Sigmoid colon (tissue), 7 donors: ENCODE measurements around the gene CAMK2N2. TPM values are rescaled to one million over a fixed set of nuclear protein-coding genes. Genes with fewer than 3 reads are reported as not detected.
A peak's percentile ranks its signal among the peaks of the same experiment; 100 is the strongest.

Experiments
- DNase-seq: peaks from one replicate; pipeline ENCODE4 v3.0.0-alpha.2; 2019
- H3K27ac ChIP-seq, 4 donors: fragments of 200-600 bp; sonication (generic); one replicate each; pipeline ENCODE4 v1.5.1; 2016 to 2019; ENCODE audit warnings: mild to moderate bottlenecking in 1 of 4
- H3K27me3 ChIP-seq, 3 donors: fragments of 200-600 bp; sonication (generic); one replicate each; pipeline ENCODE4 v1.5.1; 2019; ENCODE audit warnings: mild to moderate bottlenecking in 1 of 3
- H3K36me3 ChIP-seq, 4 donors: fragments of 200-600 bp; sonication (generic); one replicate each; pipeline ENCODE4 v1.5.1; 2016 to 2019
- H3K4me1 ChIP-seq, 4 donors: fragments of 200-600 bp; sonication (generic); one replicate each; pipeline ENCODE4 v1.5.1; 2017 to 2019
- H3K4me3 ChIP-seq, 4 donors: fragments of 200-600 bp; sonication (generic); one replicate each; pipeline ENCODE4 v1.5.1; 2017 to 2019; ENCODE audit warnings: mild to moderate bottlenecking in 2 of 4, moderate library complexity in 1 of 4
- H3K9me3 ChIP-seq, 4 donors: fragments of 200-600 bp in 3 of 4; sonication (generic) in 3 of 4; one replicate each; pipeline versions ENCODE4 v1.5.1 to v1.6.1; 2013 to 2019
- EP300 ChIP-seq, 4 donors: sonication (generic); formaldehyde crosslinking; IDR thresholded peaks; one replicate each; pipeline ENCODE4 v1.6.1; 2017; ENCODE audit warnings: antibody characterized with exemption in 4 of 4
- POLR2A ChIP-seq, 2 donors: fragments of 450-650 bp; IDR thresholded peaks; one replicate each; pipeline ENCODE4 v1.6.1; 2016; ENCODE audit warnings: antibody characterized with exemption in 2 of 2, mild to moderate bottlenecking in 2 of 2, moderate library complexity in 2 of 2
- POLR2AphosphoS5 ChIP-seq, 4 donors: sonication (generic); formaldehyde crosslinking; IDR thresholded peaks; one replicate each; pipeline ENCODE4 v1.6.1; 2017; ENCODE audit warnings: antibody characterized with exemption in 4 of 4
- WGBS, 2 donors: extraction: QIAGEN DNeasy Blood & Tissue Kit; methylation state at CpG; one replicate each; pipeline ENCODE4 v1.1.7; 2013; 5-methylcytosine and 5-hydroxymethylcytosine counted together
- intact Hi-C: fragments of 100-400 bp; cut with DNase I; formaldehyde crosslinking; loops from one replicate; pipeline ENCODE4 v1.15.1; 2023
- polyA plus RNA-seq, 3 donors: library from polyadenylated mRNA; stranded (reverse); fragments of 200-250 nt; gene quantifications; one replicate each; pipeline ENCODE4 v1.2.3, GENCODE V29; 2013
- total RNA-seq, 4 donors: library from RNA; depleted of rRNA; stranded (reverse); fragments of >200 nt; gene quantifications; one replicate each; pipeline ENCODE4 v1.1.0, GENCODE V29; 2016
- TF ChIP-seq, protein P1 (sequence below), 4 experiments: fragments of 450-650 bp in 3 of 4; fragments of 200-600 bp in 1 of 4; IDR thresholded peaks; one replicate each; pipeline ENCODE4 v1.5.1; 2016 to 2019; ENCODE audit warnings: antibody characterized with exemption in 4 of 4, mild to moderate bottlenecking in 3 of 4, moderate library complexity in 2 of 4
- donor health status: healthy with polysubstance abuse.
- donor health status: Bipolar disorder and iron deficiency.
- donor health status: healthy.

CAMK2N2 gene
- total and polyA plus RNA-seq, 7 donors, result 0.28 to 0.71 TPM; not detected in 5

- no peak for TF ChIP-seq POLR2AphosphoS5 (IDR thresholded peaks at IDR 0.05)
- no peak for DNase-seq
- Histone ChIP-seq H3K27me3 (peaks cover 33 to 57% (median 37%) of the 10 kb centered on the region in 3 donors), H3K36me3 (no peaks in the 10 kb centered on the region), H3K4me1 (peaks cover 0 to 25% (median 24%) of the 10 kb centered on the region in 4 donors), H3K4me3 (no peak overlapping the region), H3K27ac (no peak overlapping the region), H3K9me3 (no peaks in the 10 kb centered on the region)
- intact Hi-C loops, result no loop called here
- WGBS, 2 donors, result 89 to 90% methylated on average over 23 of the region's 23 CpGs
These were observed 28.1 kb downstream of the CAMK2N2 start for GRCh38 chr3:184233127-184233843.

DNA sequence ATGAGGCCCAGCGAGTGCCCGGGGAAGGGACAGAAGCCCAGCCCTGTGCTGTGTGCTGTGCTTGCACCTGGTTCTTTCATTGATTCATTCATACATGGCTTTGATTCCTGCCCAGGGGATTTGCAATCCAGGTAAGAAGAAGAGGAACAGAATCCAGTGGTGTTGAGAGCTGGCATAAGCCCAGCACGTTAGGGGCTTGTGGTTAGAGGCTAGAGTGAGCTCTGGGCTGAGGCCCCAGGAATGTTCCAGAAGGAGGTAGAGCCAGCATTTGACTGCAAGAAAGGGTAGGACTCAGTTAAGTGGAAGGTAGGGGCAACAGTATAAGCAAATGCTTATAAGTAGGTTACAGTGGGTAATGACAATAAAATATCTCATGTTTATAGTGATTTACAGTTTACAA, 29.7 kb downstream of the CAMK2N2 start:
- Histone ChIP-seq H3K4me1 (peaks cover 0 to 25% (median 24%) of the 10 kb centered on the region in 4 donors), H3K27ac (no peak overlapping the region), H3K4me3 (no peak overlapping the region), H3K9me3 (no peaks in the 10 kb centered on the region), H3K27me3 (peaks cover 33 to 72% (median 47%) of the 10 kb centered on the region in 3 donors), H3K36me3 (no peaks in the 10 kb centered on the region)
- intact Hi-C loops, result no loop called here
- TF ChIP-seq EP300 (IDR thresholded peaks at IDR 0.05) (no peak), POLR2AphosphoS5 (IDR thresholded peaks at IDR 0.05) (no peak), POLR2A (IDR thresholded peaks at IDR 0.05) (no peak)
- TF ChIP-seq, protein P1, sequence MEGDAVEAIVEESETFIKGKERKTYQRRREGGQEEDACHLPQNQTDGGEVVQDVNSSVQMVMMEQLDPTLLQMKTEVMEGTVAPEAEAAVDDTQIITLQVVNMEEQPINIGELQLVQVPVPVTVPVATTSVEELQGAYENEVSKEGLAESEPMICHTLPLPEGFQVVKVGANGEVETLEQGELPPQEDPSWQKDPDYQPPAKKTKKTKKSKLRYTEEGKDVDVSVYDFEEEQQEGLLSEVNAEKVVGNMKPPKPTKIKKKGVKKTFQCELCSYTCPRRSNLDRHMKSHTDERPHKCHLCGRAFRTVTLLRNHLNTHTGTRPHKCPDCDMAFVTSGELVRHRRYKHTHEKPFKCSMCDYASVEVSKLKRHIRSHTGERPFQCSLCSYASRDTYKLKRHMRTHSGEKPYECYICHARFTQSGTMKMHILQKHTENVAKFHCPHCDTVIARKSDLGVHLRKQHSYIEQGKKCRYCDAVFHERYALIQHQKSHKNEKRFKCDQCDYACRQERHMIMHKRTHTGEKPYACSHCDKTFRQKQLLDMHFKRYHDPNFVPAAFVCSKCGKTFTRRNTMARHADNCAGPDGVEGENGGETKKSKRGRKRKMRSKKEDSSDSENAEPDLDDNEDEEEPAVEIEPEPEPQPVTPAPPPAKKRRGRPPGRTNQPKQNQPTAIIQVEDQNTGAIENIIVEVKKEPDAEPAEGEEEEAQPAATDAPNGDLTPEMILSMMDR (IDR thresholded peaks at IDR 0.05), result no peak
- no peak for DNase-seq
- 48 to 66% methylated on average over 3 of the region's 3 CpGs for WGBS, 2 donors

DNA sequence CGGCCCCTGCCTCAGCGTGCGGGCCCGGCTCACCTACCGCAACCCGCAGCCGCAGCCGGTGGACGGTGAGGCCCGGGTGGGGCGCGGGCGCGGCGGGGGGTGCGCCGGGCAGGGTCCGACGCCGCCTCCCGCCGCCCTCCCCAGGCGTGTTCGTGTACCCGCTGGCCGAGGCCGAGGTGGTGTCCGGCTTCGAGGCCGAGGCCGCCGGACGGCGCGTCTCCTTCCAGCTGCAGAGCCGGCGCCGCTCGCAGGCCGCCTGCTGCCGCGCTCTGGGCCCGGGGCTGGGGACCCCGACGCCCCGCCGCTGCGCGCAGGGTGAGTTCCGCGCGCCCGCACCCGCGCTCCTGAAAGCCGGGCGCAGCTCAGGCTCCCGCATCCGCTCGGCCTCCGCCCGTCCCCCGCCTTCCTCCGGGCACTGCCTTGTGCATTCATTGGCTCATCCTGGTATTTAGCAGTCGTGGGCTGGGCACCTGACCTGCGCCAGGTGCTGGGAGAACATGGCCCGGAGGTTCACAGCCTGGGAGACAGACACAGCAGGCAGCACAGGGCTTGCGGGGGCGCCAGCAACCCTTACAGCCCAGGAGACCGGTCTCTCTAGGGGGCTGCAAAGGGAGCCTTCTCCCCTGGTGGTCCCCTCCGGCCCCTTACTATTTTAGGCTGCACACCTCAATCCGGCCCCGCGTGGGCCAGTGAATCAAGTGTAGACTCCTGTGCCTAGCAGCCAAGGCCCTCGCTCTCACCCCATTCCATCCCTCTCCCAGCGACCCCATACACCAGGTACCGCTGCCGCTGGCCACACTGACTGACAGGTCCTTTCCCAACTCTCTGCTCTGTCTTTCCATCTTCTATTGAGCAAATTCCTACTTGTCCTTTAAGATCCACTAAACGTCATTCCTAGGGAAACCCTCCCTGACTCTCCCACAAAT, 30.5 kb downstream of the CAMK2N2 start:
- intact Hi-C loops, result no loop called here
- peaks cover 0 to 25% (median 24%) of the 10 kb centered on the region in 4 donors for H3K4me1 ChIP-seq

GRCh38 chr3:184230081-184230602, 31.2 kb downstream of the CAMK2N2 start:
- 1% methylated on average over 61 of the region's 61 CpGs for WGBS, 2 donors
- intact Hi-C loops, result no loop called here

More for the DNA sequence above, 30.5 kb downstream of the CAMK2N2 start:
- Histone ChIP-seq H3K4me3 (peak overlapping the region in 3 of 4 donors; percentile 36 to 53 (median 52)), H3K27me3 (peaks cover 33 to 78% (median 53%) of the 10 kb centered on the region in 3 donors), H3K27ac (no peak overlapping the region), H3K36me3 (no peaks in the 10 kb centered on the region), H3K9me3 (no peaks in the 10 kb centered on the region)
- no peak for TF ChIP-seq POLR2AphosphoS5 (IDR thresholded peaks at IDR 0.05)
- TF ChIP-seq POLR2A (IDR thresholded peaks at IDR 0.05), result no peak
- TF ChIP-seq EP300 (IDR thresholded peaks at IDR 0.05), result no peak
- TF ChIP-seq, protein P1 (IDR thresholded peaks at IDR 0.05), result no peak
- WGBS, 2 donors, result 4 to 7% methylated on average over 79 of the region's 79 CpGs
- DNase-seq, result no peak

More at GRCh38 chr3:184230081-184230602, 31.2 kb downstream of the CAMK2N2 start:
- DNase-seq, result no peak
- no peak for TF ChIP-seq POLR2AphosphoS5 (IDR thresholded peaks at IDR 0.05)
- no peak for TF ChIP-seq EP300 (IDR thresholded peaks at IDR 0.05)
- TF ChIP-seq, protein P1 (IDR thresholded peaks at IDR 0.05), result no peak
- no peak for TF ChIP-seq POLR2A (IDR thresholded peaks at IDR 0.05)
- H3K27ac ChIP-seq, result no peak overlapping the region
- H3K4me3 ChIP-seq, result peak overlapping the region in 3 of 4 donors; percentile 36 to 53 (median 52)
- no peaks in the 10 kb centered on the region for H3K36me3 ChIP-seq
- H3K4me1 ChIP-seq, result peaks cover 0 to 25% (median 24%) of the 10 kb centered on the region in 4 donors
- H3K9me3 ChIP-seq, result no peaks in the 10 kb centered on the region
- H3K27me3 ChIP-seq, result peaks cover 33 to 84% (median 57%) of the 10 kb centered on the region in 3 donors
